Kidney epithelial cell (primary cell): Measurements from ENCODE around the gene ARL15. TPM values are rescaled to one million over a fixed set of nuclear protein-coding genes. Genes with fewer than 3 reads are reported as not detected.

ENCODE experiments used
- DNase-seq: peaks from one replicate; pipeline ENCODE4 v3.0.0-alpha.2; 2010; ENCODE audit warnings: low read depth
- H3K27me3 ChIP-seq: 2 replicates; pipeline ENCODE4 v1.6.0; 2011; ENCODE audit warnings: low read length; ENCODE audit not compliant: control insufficient read depth, insufficient read depth
- H3K36me3 ChIP-seq: 2 replicates; pipeline ENCODE4 v1.5.1; 2011; ENCODE audit warnings: low read length; ENCODE audit not compliant: control insufficient read depth, insufficient read depth
- H3K4me3 ChIP-seq: 2 replicates; pipeline ENCODE4 v1.5.1; 2011; ENCODE audit warnings: low read depth, mild to moderate bottlenecking, control low read depth, low read length
- CTCF ChIP-seq: IDR thresholded peaks from 2 replicates; pipeline ENCODE4 v1.5.1; 2011; ENCODE audit warnings: mild to moderate bottlenecking, moderate library complexity, low read length, control low read depth, inconsistent platforms; ENCODE audit not compliant: insufficient read depth, poor library complexity, severe bottlenecking
- total RNA-seq: library from RNA; depleted of rRNA; stranded (reverse); fragments of >200 nt; gene quantifications from 2 replicates; pipeline ENCODE4 v1.2.3, GENCODE V29; 2015

ARL15 gene
- total RNA-seq, 1 donor from 2014 or later, result 9.7 TPM

GRCh38 chr5:53948598-53948997 is 361.8 kb downstream of the ARL15 start:
- no peak for DNase-seq
- no peaks in the 10 kb centered on the region for H3K27me3 ChIP-seq
- H3K36me3 ChIP-seq, result no peaks in the 10 kb centered on the region
- H3K4me3 ChIP-seq, result no peak overlapping the region
- no peak for TF ChIP-seq CTCF

- TF ChIP-seq CTCF, result no peak
Observed at GRCh38 chr5:53946405-53947100, 363.8 kb downstream of the ARL15 start.

DNA sequence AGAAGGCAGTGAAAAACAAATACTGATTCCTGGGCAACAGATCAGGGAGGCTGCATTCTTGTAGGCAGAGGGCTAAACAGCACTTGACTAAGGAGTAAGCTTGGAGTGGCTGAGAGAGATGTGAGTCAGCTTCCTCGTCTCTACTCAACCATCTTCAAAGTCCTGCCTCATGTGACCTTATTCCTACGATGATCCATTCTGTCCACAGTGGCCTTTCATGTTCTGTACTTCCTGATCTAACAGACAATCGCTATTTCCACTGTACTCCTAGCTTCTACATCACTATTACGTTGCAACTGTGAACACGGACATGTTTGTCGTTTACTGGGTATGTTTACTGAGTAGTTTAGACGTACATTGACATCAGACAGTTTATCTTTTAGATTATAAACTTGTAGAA is 365.4 kb downstream of the ARL15 start:
- H3K4me3 ChIP-seq, result no peak overlapping the region
- peak; percentile 7 for DNase-seq
- TF ChIP-seq CTCF, result no peak
- H3K27me3 ChIP-seq, result no peaks in the 10 kb centered on the region
- no peaks in the 10 kb centered on the region for H3K36me3 ChIP-seq

More at GRCh38 chr5:53946405-53947100, 363.8 kb downstream of the ARL15 start:
- H3K36me3 ChIP-seq, result no peaks in the 10 kb centered on the region
- H3K4me3 ChIP-seq, result no peak overlapping the region
- DNase-seq, result no peak
- H3K27me3 ChIP-seq, result no peaks in the 10 kb centered on the region

DNA sequence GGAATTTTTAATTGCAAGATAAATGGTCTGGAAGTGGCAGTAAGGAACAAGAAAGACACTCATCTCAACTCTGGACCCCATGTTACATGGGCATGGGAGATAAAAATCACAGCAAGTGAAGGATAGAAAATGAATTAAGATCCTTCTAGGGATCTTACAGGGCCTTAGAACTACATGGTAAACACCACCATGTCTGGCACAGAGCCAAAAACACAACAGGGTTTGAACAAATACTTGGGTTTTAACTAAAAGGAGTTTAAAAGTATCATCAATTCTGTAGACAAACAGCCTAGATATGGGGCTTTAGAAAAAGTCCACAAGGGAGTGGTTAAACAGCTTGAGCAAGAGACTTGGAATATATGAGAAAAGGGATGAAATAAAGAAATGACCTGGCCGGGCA is 366.4 kb downstream of the ARL15 start:
- H3K36me3 ChIP-seq, result no peaks in the 10 kb centered on the region
- DNase-seq, result no peak
- TF ChIP-seq CTCF, result no peak
- no peak overlapping the region for H3K4me3 ChIP-seq
- H3K27me3 ChIP-seq, result no peaks in the 10 kb centered on the region

DNA sequence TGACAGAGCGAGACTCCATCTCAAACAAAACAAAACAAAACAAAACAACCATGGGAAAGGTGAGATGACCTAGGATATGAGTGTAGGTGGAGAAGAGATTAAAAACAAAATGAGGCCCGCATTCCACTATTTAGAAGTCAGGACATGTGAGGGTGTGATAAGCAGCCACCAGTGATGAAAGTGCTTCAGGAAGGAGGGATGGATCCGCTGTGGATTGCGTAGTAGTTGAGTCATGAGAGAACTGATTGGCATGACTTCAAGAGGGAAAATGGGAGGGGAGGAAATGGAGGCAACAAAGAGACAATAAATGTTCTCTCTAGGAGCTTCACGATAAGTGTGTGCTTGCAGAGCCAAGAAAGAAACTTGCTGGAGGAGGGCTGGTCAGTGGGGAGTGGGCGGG is 367.6 kb downstream of the ARL15 start:
- Histone ChIP-seq H3K27me3 (no peaks in the 10 kb centered on the region), H3K4me3 (no peak overlapping the region), H3K36me3 (no peaks in the 10 kb centered on the region)
- TF ChIP-seq CTCF, result no peak
- no peak for DNase-seq

DNA sequence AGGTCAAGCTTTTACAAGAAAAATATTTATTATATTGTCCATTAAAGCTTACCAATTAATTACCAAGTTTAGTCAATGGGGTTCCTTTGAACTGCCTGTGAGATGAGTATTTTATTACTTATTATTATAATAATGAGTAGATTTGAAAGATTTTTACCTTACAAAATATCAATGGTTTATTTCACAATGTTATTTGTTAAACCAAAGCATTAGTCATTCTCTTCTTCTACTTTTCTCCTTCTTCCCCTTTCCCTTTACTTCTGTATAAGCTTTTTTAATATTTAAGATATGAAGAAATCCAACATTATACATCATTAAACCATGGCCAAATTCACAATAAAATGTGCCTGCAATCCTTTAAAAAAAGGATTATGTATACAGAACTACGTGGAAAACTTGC is 369.5 kb downstream of the ARL15 start:
- no peak for DNase-seq
- Histone ChIP-seq H3K27me3 (no peaks in the 10 kb centered on the region), H3K36me3 (no peaks in the 10 kb centered on the region), H3K4me3 (no peak overlapping the region)
- no peak for TF ChIP-seq CTCF
